Measurements from ENCODE around the gene MANF. TPM values are rescaled to one million over a fixed set of nuclear protein-coding genes. Genes with fewer than 3 reads are reported as not detected.

MANF gene
- 69.6 and 86.7 TPM in 2 replicates for total RNA-seq

GRCh38 chr3:51384726-51385473 lies at the start of gene MANF:
TSS of gene MANF (plus strand) at chr3:51385291. CDS start at chr3:51385343, 52 bp downstream.

GRCh38 chr3:51391075-51391565 lies 6.0 kb downstream of the MANF start, which contains the start of gene RBM15B:
TSS of gene RBM15B (plus strand) at chr3:51391285. CDS start at chr3:51391400, 115 bp downstream.

Other genes starting within 250 kb of the MANF start
- 38.8 and 40.6 TPM in 2 replicates for gene RBM15B, start 6.0 kb downstream of the MANF start, total RNA-seq
- gene DCAF1, start 114.7 kb downstream of the MANF start, total RNA-seq: 20.5 and 22.4 TPM in 2 replicates
- gene RAD54L2, start 153.4 kb downstream of the MANF start, total RNA-seq: 15.4 and 15.9 TPM in 2 replicates